Activated CD4-positive, alpha-beta T cell treated with anti-CD3 and anti-CD28 coated beads, Interleukin-2, Interleukin-4, amounts not matched to agents 100 ng/mL and 50 ng/mL, durations not matched to agents 16 hours and 8 hours (primary cell): ENCODE data around the gene RDH11.

Experiments
- DNase-seq: peaks from one replicate; pipeline ENCODE4 v3.0.0-alpha.2; 2020; ENCODE audit warnings: low spot score

Gene RDH11

DNA sequence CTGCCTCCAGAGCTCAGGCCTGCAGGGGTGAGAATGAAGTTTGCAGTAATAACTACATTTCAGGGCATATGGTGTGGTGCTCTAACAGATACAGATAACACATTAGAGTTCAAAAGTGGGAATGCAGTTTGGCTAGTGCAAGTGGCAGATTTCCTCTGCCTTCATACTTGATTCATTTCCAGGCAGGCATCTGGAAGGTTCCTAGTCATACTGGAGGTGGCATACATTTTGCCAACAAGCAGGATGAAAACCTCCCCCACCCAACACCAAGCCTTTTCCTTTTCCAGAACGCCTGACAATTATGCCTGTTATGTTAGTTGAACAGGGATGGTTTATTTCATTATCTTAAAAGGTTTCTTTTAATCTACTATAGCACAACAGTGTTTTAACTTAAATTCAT is 45.4 kb downstream of the RDH11 start:
- no peak for DNase-seq

- DNase-seq, result no peak
Measured at GRCh38 chr14:67646131-67646530, 49.4 kb downstream of the RDH11 start.

DNA sequence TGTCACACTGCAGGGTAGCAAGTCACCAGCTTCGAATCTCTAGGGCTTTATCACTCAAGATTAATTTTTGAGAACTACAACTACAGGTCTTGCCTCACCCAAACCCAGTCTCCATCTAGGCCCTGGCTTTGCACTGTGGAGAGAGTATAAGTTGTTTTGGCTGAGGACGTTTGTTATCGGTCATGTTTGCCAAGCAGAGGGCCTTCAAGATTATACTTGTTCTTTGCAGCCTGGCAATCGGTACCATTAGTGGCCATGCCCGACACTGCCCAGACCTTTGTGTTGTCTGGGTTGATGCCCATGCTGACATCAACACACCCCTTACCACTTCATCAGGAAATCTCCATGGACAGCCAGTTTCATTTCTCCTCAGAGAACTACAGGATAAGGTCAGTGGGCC is 50.1 kb downstream of the RDH11 start:
- DNase-seq, result no peak

DNA sequence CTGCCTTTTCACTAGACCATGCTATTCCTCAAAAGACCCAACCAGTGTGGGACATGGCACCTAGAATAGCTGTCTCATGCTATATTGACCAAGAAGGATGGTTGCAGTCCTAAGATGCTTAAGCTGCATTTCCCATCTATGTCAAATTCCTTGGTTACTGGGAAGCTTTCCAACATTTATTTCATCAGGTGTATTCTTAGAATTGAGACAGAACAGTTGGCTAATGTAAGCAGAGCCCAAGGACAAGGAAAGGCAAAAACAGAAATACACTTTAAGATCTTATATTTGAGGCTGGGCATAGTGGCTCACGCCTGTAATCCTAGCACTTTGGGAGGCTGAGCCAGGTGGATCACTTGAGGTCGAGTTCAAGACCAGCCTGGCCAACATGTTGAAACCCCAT is 51.1 kb downstream of the RDH11 start:
- no peak for DNase-seq

GRCh38 chr14:67643713-67644112 is 51.9 kb downstream of the RDH11 start:
- no peak for DNase-seq

DNA sequence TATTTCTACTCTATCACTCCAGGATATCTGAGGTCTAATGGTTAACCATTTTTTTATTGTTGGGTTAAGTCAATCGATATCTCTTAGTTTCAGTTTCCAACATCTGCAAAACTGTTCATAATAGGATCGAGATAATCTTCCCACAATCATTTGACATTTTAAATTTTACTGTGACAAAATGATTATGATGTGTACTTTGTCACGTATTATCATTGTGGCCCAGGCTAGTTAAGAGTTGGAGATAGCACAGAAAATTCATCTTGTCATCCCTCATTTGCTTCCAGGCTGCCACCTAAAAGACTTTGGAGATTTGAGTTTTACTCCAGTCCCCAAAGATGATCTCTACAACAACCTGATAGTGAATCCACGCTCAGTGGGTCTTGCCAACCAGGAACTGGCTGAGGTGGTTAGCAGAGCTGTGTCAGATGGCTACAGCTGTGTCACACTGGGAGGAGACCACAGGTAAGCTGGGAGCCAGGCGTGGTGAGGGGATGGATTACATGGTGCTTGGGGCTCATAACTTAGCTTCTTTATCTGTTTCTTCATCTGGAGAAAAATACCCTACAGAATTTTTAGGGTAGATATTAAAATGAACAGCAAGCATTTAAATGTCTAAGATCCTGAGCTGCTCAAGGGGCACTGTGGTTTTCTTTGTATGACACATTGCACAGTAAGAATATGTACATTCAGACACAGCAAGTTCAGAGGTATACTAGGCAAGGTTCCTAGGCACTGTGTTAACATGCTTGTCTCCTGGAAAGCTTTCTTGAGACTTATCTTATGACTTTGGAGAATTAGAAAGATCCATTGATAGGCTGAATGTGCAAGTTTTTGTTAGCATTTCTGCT is 53.4 kb downstream of the RDH11 start:
- DNase-seq, result peak; percentile 29

DNA sequence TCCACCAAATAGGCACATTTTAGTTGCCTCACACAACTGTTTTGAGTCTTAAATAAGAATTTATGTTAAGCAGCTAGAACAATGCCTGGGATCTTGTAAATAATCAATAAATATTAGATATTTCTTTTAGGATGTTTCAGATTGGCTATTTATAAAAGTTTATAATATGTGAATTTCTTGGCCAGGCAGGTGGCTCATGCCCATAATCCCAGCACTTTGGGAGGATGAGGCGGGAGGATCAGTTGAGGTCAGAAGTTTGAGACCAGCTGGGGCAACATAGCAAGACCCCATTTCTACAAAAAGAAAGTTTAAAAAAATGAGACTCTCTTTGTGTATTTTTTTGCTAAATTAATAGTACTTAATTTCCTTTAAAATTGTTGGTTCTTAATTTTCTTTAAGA is 54.1 kb downstream of the RDH11 start:
- DNase-seq, result no peak

DNA sequence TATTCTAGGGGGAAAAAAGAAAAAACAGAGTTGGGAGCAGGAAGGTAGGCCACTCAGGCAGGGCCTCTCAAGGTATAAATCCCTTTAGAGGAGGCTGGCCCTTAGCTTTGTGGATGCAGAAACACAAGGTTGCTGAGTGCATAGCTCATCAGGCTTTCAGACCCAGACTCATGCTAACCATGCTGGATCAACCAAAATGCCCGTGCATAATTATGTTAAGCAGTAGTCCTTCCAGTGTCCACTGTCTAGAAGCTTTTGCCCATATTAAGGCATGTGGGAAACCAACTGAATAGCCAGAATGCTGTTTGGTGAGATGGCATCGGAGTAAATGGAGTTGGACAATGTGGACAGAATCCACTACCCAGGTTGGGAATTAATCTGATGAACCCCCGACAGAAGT is 56.9 kb downstream of the RDH11 start:
- DNase-seq, result no peak

GRCh38 chr14:67636361-67636919 is 59.1 kb downstream of the RDH11 start:
- DNase-seq, result peak; percentile 4

- no peak for DNase-seq
Measured at GRCh38 chr14:67633451-67634147, 62.0 kb downstream of the RDH11 start.

DNA sequence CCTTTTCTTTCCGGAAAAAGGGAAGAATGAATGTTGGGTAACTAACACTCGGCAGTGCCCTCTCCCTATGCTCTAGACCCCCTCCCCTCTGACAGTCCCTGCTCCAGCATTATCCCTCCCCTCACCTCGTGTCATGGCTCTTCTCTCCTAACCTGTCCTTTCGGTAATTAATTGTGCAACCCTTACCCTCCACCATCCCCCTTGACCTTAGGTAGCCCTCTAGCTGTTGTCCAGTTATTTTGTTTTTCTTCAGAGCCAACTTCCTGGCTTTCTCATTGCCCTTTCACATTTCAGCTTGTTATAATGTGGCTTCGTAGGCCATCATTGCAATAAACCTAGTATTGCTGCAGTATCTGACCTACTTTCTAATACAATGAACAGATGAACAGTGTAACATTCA is 64.6 kb downstream of the RDH11 start:
- no peak for DNase-seq

DNA sequence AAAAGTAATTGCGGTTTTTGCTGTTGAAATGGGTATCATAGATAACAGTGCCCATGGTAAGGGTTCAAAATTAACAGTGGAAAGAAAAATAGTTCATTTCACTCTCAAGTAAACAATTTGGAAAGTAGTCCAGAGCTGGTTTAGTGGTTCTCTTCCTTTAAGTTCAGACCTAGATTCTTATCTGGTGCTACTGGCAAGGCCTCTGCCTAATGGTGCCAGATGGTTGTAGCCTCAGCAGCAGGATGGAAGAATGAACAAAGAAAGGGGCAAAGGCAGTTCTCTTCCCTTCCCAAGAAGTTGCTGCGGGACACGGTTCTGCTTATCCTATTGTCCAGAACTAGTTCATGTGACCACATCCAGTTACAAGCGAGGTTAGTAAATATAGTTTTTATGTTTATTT is 65.4 kb downstream of the RDH11 start:
- no peak for DNase-seq

GRCh38 chr14:67627519-67627918 is 68.0 kb downstream of the RDH11 start:
- no peak for DNase-seq
